AG09319 (cell line): ENCODE measurements around the gene CERS6.
A peak's percentile ranks its signal among the peaks of the same experiment; 100 is the strongest.

Source experiments
- DNase-seq: peaks from one replicate; pipeline ENCODE4 v3.0.0-alpha.2; 2010; ENCODE audit warnings: low read depth; ENCODE audit errors: extremely low read depth
- CTCF ChIP-seq: IDR thresholded peaks from 2 replicates; pipeline ENCODE4 v1.5.1; 2011; ENCODE audit warnings: low read depth, mild to moderate bottlenecking, inconsistent platforms, low read length, moderate library complexity

CERS6 gene

DNA sequence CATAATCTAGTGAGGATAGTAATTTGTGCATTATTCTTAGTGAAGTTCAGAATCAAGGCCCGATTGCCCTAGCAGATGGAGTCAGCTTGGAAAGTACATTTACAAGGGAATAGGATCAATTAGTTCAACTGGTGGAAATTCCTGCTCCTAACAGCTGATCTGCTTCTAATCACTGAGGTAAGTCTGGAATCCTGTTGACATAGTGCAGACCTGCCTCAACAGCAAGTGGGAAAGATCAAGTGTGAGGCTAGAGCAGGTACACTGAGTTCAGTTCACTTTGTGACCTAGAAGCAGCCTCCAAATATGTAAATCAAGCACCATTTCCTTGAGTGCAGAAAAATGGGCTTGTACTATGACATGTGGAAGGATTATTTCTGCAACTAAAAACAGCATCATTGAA lies 235.1 kb downstream of the CERS6 start:
- DNase-seq: no peak
- TF ChIP-seq CTCF: no peak

GRCh38 chr2:168692132-168692744 lies 236.2 kb downstream of the CERS6 start:
- no peak for DNase-seq
- TF ChIP-seq CTCF: no peak

GRCh38 chr2:168694173-168694572 lies 238.1 kb downstream of the CERS6 start:
- no peak for DNase-seq
- TF ChIP-seq CTCF: no peak

GRCh38 chr2:168694866-168695265 lies 238.8 kb downstream of the CERS6 start:
- TF ChIP-seq CTCF: no peak
- DNase-seq: no peak

- no peak for DNase-seq
- no peak for TF ChIP-seq CTCF
These were observed 241.6 kb downstream of the CERS6 start for GRCh38 chr2:168697668-168698121.

DNA sequence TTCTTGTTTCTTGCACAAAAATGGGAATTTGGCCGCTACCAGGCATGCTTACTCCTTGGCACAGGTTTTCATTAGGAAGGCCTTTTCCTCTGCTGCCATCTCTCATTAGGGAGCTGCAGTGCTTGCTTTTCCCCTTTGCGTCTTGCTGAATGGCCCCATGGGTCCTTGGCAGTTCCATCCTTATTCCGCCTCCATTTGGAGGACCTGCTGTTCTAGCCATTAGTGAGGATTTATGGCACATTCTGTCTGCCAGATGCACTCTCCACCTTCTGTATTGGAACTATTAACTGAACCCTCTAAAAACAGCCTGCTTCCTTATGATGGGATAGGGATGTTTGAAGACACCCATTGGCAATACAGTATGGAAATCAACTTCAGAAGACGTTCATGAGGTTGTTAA lies 242.9 kb downstream of the CERS6 start:
- no peak for DNase-seq
- no peak for TF ChIP-seq CTCF

DNA sequence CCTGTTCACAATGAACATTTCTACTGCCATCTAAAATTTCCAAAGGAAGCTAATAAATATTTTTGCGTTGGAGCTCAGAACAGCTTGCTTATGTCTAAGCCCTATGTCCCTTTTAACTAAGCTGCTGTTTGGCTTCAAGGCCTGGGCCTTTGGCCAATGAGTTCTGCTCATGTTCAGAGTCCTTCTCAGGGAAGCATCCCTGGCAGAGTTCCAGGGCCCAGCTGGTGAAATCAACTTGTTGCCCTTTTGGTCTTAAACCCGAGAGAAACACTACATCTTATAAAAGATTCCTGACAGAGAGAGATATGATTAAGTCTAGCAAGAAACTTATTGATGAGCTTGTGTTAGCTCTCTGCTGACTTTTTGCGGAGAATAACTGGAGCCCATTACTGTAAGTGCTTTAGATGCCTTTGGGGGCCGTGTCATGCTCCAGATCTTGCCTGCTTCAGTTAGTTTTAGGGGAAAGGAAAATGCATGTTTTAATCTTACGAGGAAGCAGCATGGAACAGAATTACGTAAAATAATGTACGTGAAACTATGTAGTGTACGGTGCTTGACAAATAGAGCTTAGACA lies 243.9 kb downstream of the CERS6 start:
- DNase-seq: peak; percentile 41

More for the DNA sequence above, 243.9 kb downstream of the CERS6 start:
- no peak for TF ChIP-seq CTCF
